ENCODE measurements around the gene NUMBL. TPM values are rescaled to one million over a fixed set of nuclear protein-coding genes. Genes with fewer than 3 reads are reported as not detected.

NUMBL gene
- total RNA-seq, 4 donors from 2014 or later = 28.2 to 51.7 (median 41.5) TPM

GRCh38 chr19:40682431-40682964, 8.0 kb downstream of the NUMBL start:
- 90% methylated on average over 18 of the region's 18 CpGs for WGBS

GRCh38 chr19:40681039-40681438, 9.4 kb downstream of the NUMBL start:
- H3K36me3 ChIP-seq = peaks cover 72 to 100% (median 98%) of the 10 kb centered on the region in 4 donors
- H3K4me1 ChIP-seq = no peaks in the 10 kb centered on the region
- no peaks in the 10 kb centered on the region for H3K27me3 ChIP-seq
- TF ChIP-seq POLR2AphosphoS5 (IDR thresholded peaks at IDR 0.05) (no peak), CTCF (IDR thresholded peaks at IDR 0.05) (no peak), EP300 (IDR thresholded peaks at IDR 0.05) (no peak), POLR2A (IDR thresholded peaks at IDR 0.05; ENCODE audit: low read depth) (no peak)
- no peak overlapping the region for H3K4me3 ChIP-seq
- no peaks in the 10 kb centered on the region for H3K9me3 ChIP-seq
- DNase-seq (ENCODE audit: extremely low spot score) = no peak
- intact Hi-C loops (cut with DNase I) = no loop called here
- H3K27ac ChIP-seq (replicated peaks in 1 of 4) = no peak overlapping the region
- 85% methylated on average over 4 of the region's 4 CpGs for WGBS

More at GRCh38 chr19:40682431-40682964, 8.0 kb downstream of the NUMBL start:
- peaks cover 58 to 97% (median 93%) of the 10 kb centered on the region in 4 donors for H3K36me3 ChIP-seq
- no peaks in the 10 kb centered on the region for H3K27me3 ChIP-seq
- H3K4me1 ChIP-seq = peaks cover 0 to 9% (median 6%) of the 10 kb centered on the region in 4 donors
- no peak for DNase-seq (ENCODE audit: extremely low spot score)
- H3K27ac ChIP-seq (replicated peaks in 1 of 4) = no peak overlapping the region
- H3K9me3 ChIP-seq = no peaks in the 10 kb centered on the region
- intact Hi-C loops (cut with DNase I) = no loop called here
- no peak overlapping the region for H3K4me3 ChIP-seq
- TF ChIP-seq EP300 (IDR thresholded peaks at IDR 0.05) (no peak), POLR2AphosphoS5 (IDR thresholded peaks at IDR 0.05) (no peak), POLR2A (IDR thresholded peaks at IDR 0.05; ENCODE audit: low read depth) (no peak), CTCF (IDR thresholded peaks at IDR 0.05) (no peak)

GRCh38 chr19:40677156-40677555, 13.3 kb downstream of the NUMBL start:
- TF ChIP-seq POLR2AphosphoS5 (IDR thresholded peaks at IDR 0.05) (no peak), EP300 (IDR thresholded peaks at IDR 0.05) (no peak), POLR2A (IDR thresholded peaks at IDR 0.05; ENCODE audit: low read depth) (no peak), CTCF (IDR thresholded peaks at IDR 0.05) (no peak)
- H3K36me3 ChIP-seq = peaks cover 76 to 100% (median 98%) of the 10 kb centered on the region in 4 donors
- intact Hi-C loops (cut with DNase I) = no loop called here
- no peaks in the 10 kb centered on the region for H3K27me3 ChIP-seq
- no peaks in the 10 kb centered on the region for H3K9me3 ChIP-seq
- no peak for DNase-seq (ENCODE audit: extremely low spot score)
- 95% methylated on average over 23 of the region's 23 CpGs for WGBS
- H3K4me3 ChIP-seq = no peak overlapping the region
- H3K27ac ChIP-seq (replicated peaks in 1 of 4) = no peak overlapping the region
- H3K4me1 ChIP-seq = no peaks in the 10 kb centered on the region

- no peak for DNase-seq (ENCODE audit: extremely low spot score)
- intact Hi-C loops (cut with DNase I) = no loop called here
- WGBS = 76% methylated on average over 2 of the region's 3 CpGs
- Histone ChIP-seq H3K27me3 (no peaks in the 10 kb centered on the region), H3K9me3 (no peaks in the 10 kb centered on the region), H3K4me3 (no peak overlapping the region), H3K4me1 (peaks cover 0 to 4% (median 0%) of the 10 kb centered on the region in 4 donors), H3K27ac (replicated peaks in 1 of 4) (no peak overlapping the region), H3K36me3 (peaks cover 81 to 100% (median 98%) of the 10 kb centered on the region in 4 donors)
- TF ChIP-seq POLR2AphosphoS5 (IDR thresholded peaks at IDR 0.05) (no peak), POLR2A (IDR thresholded peaks at IDR 0.05; ENCODE audit: low read depth) (no peak), EP300 (IDR thresholded peaks at IDR 0.05) (no peak), CTCF (IDR thresholded peaks at IDR 0.05) (no peak)
Measured at GRCh38 chr19:40674291-40674690, 16.2 kb downstream of the NUMBL start.

GRCh38 chr19:40673397-40673796, 17.1 kb downstream of the NUMBL start:
- Histone ChIP-seq H3K4me3 (no peak overlapping the region), H3K9me3 (no peaks in the 10 kb centered on the region), H3K27ac (replicated peaks in 1 of 4) (no peak overlapping the region), H3K4me1 (peaks cover 0 to 4% (median 0%) of the 10 kb centered on the region in 4 donors), H3K36me3 (peaks cover 78 to 100% (median 98%) of the 10 kb centered on the region in 4 donors), H3K27me3 (no peaks in the 10 kb centered on the region)
- no peak for TF ChIP-seq CTCF (IDR thresholded peaks at IDR 0.05)
- TF ChIP-seq EP300 (IDR thresholded peaks at IDR 0.05) = no peak
- TF ChIP-seq POLR2A (IDR thresholded peaks at IDR 0.05; ENCODE audit: low read depth) = no peak
- no peak for TF ChIP-seq POLR2AphosphoS5 (IDR thresholded peaks at IDR 0.05)
- 90% methylated on average over 2 of the region's 11 CpGs for WGBS
- DNase-seq (ENCODE audit: extremely low spot score) = no peak
- intact Hi-C loops (cut with DNase I) = no loop called here

Data from esophagus muscularis mucosa (tissue), 4 donors.